Glutamatergic neuron (in vitro differentiated cells): ENCODE results near the gene MTLN. TPM values are rescaled to one million over a fixed set of nuclear protein-coding genes. Genes with fewer than 3 reads are reported as not detected.
"Not testable (repeated sequence)": the region's sequence is repeated elsewhere in the genome, so short reads cannot be mapped to it uniquely, and the experiment has no call there.

Source experiments
- DNase-seq: peaks from one replicate; pipeline ENCODE4 v3.0.0; 2022
- H3K27ac Mint-ChIP-seq: one replicate; pipeline ENCODE4 v1.8.0; 2020; ENCODE audit warnings: mild to moderate bottlenecking, mixed read lengths, inconsistent platforms; ENCODE audit not compliant: unreplicated experiment
- H3K27me3 Mint-ChIP-seq: one replicate; pipeline ENCODE4 v1.8.0; 2020; ENCODE audit warnings: mild to moderate bottlenecking, moderate library complexity, mixed read lengths, inconsistent platforms; ENCODE audit not compliant: unreplicated experiment
- H3K36me3 Mint-ChIP-seq: one replicate; pipeline ENCODE4 v1.8.0; 2020; ENCODE audit warnings: mild to moderate bottlenecking, mixed read lengths, inconsistent platforms; ENCODE audit not compliant: unreplicated experiment
- H3K4me1 Mint-ChIP-seq: one replicate; pipeline ENCODE4 v1.8.0; 2020; ENCODE audit warnings: mild to moderate bottlenecking, low read depth, mixed read lengths, inconsistent platforms; ENCODE audit not compliant: unreplicated experiment
- H3K4me3 Mint-ChIP-seq: one replicate; pipeline ENCODE4 v1.8.0; 2020; ENCODE audit warnings: mild to moderate bottlenecking, mixed read lengths, inconsistent platforms; ENCODE audit not compliant: unreplicated experiment
- H3K9me3 Mint-ChIP-seq: one replicate; pipeline ENCODE4 v1.8.0; 2020; ENCODE audit warnings: mild to moderate bottlenecking, moderate library complexity, mixed read lengths, inconsistent platforms; ENCODE audit not compliant: unreplicated experiment
- CTCF ChIP-seq: fragments of 200-600 bp; sonication (generic); IDR thresholded peaks from one replicate; pipeline ENCODE4 v1.5.0; 2021; ENCODE audit not compliant: partially characterized antibody, unreplicated experiment
- total RNA-seq: library from RNA; stranded (reverse); fragmentation: NEBNext Ultra II Directional; extraction: Animal tissue kit (Norgen Biotek cat#: 25700); gene quantifications from one replicate; pipeline ENCODE4 v1.2.1, GENCODE V29; 2021; ENCODE audit not compliant: unreplicated experiment

The MTLN gene
- total RNA-seq, 1 donor from 2014 or later: 16.8 TPM

- TF ChIP-seq CTCF: no peak
- Mint-ChIP-seq H3K27me3 (peaks cover 4% of the 10 kb centered on the region), H3K4me1 (no peaks in the 10 kb centered on the region), H3K36me3 (no peaks in the 10 kb centered on the region), H3K9me3 (peaks cover 3% of the 10 kb centered on the region), H3K27ac (no peak overlapping the region), H3K4me3 (no peak overlapping the region)
- no peak for DNase-seq
Measured at GRCh38 chr2:110221938-110222337, 9.6 kb upstream of the MTLN start.

- Mint-ChIP-seq H3K27ac (no peak overlapping the region), H3K9me3 (peaks cover 3% of the 10 kb centered on the region), H3K36me3 (no peaks in the 10 kb centered on the region), H3K4me1 (no peaks in the 10 kb centered on the region), H3K27me3 (peaks cover 4% of the 10 kb centered on the region), H3K4me3 (no peak overlapping the region)
- no peak for TF ChIP-seq CTCF
- DNase-seq: no peak
Measured at GRCh38 chr2:110220190-110220564, 7.8 kb upstream of the MTLN start.

GRCh38 chr2:110219496-110220189 is 7.3 kb upstream of the MTLN start:
- H3K36me3 Mint-ChIP-seq: no peaks in the 10 kb centered on the region
- H3K4me1 Mint-ChIP-seq: no peaks in the 10 kb centered on the region
- DNase-seq: no peak
- H3K9me3 Mint-ChIP-seq: peaks cover 3% of the 10 kb centered on the region
- H3K27ac Mint-ChIP-seq: no peak overlapping the region
- no peak for TF ChIP-seq CTCF
- H3K27me3 Mint-ChIP-seq: peaks cover 4% of the 10 kb centered on the region
- no peak overlapping the region for H3K4me3 Mint-ChIP-seq

GRCh38 chr2:110218889-110219288 is 6.5 kb upstream of the MTLN start:
- not testable (repeated sequence) for H3K4me3 Mint-ChIP-seq, H3K36me3 Mint-ChIP-seq, DNase-seq, H3K27me3 Mint-ChIP-seq, H3K9me3 Mint-ChIP-seq, H3K27ac Mint-ChIP-seq, H3K4me1 Mint-ChIP-seq

GRCh38 chr2:110216803-110217202 is 4.5 kb upstream of the MTLN start:
- DNase-seq: no peak
- TF ChIP-seq CTCF: no peak
- Mint-ChIP-seq H3K27ac (no peak overlapping the region), H3K36me3 (peaks cover 8% of the 10 kb centered on the region), H3K4me1 (no peaks in the 10 kb centered on the region), H3K9me3 (peaks cover 5% of the 10 kb centered on the region), H3K4me3 (no peak overlapping the region), H3K27me3 (peaks cover 6% of the 10 kb centered on the region)
